Endodermal cell (in vitro differentiated cells): Measurements from ENCODE around the gene NAA10. TPM values are rescaled to one million over a fixed set of nuclear protein-coding genes. Genes with fewer than 3 reads are reported as not detected.

Experiments used
- DNase-seq: peaks from one replicate; pipeline ENCODE4 v3.0.0-alpha.2; 2017
- H3K27ac ChIP-seq: 2 replicates; pipeline ENCODE4 v1.5.1; 2013; ENCODE audit warnings: mild to moderate bottlenecking, low read depth, low read length, moderate library complexity
- H3K27me3 ChIP-seq: 2 replicates; pipeline ENCODE4 v1.6.1; 2013; ENCODE audit warnings: mild to moderate bottlenecking, low read length, moderate library complexity; ENCODE audit not compliant: insufficient read depth, control insufficient read depth, poor library complexity, severe bottlenecking
- H3K36me3 ChIP-seq: 2 replicates; pipeline ENCODE4 v1.7.0; 2013; ENCODE audit warnings: mild to moderate bottlenecking, low read length, moderate library complexity; ENCODE audit not compliant: control insufficient read depth, insufficient read depth
- H3K4me1 ChIP-seq: one replicate; pipeline ENCODE4 v1.7.0; 2013; ENCODE audit warnings: low read length; ENCODE audit not compliant: control insufficient read depth, insufficient read depth
- H3K4me3 ChIP-seq: 2 replicates; pipeline ENCODE4 v1.5.1; 2013; ENCODE audit warnings: mild to moderate bottlenecking, low read length, moderate library complexity
- H3K9ac ChIP-seq: 2 replicates; pipeline ENCODE4 v1.6.1; 2013; ENCODE audit warnings: mild to moderate bottlenecking, low read length, moderate library complexity; ENCODE audit not compliant: poor library complexity, severe bottlenecking; ENCODE audit errors: extremely low read depth
- H3K9me3 ChIP-seq: 2 replicates; pipeline ENCODE4 v1.6.1; 2013; ENCODE audit warnings: mild to moderate bottlenecking, low read length, moderate library complexity; ENCODE audit not compliant: control insufficient read depth
- H3K27ac Mint-ChIP-seq: 2 replicates; pipeline ENCODE4 v1.8.0; 2020; ENCODE audit warnings: mixed read lengths
- H3K27me3 Mint-ChIP-seq: 2 replicates; pipeline ENCODE4 v1.8.0; 2021; ENCODE audit warnings: mild to moderate bottlenecking, mixed read lengths; ENCODE audit not compliant: insufficient read depth
- H3K36me3 Mint-ChIP-seq: 2 replicates; pipeline ENCODE4 v1.8.0; 2020; ENCODE audit warnings: low read depth, mixed read lengths
- H3K4me1 Mint-ChIP-seq: 2 replicates; pipeline ENCODE4 v1.8.0; 2020; ENCODE audit warnings: mixed read lengths
- H3K4me3 Mint-ChIP-seq: 2 replicates; pipeline ENCODE4 v1.8.0; 2020; ENCODE audit warnings: mild to moderate bottlenecking, moderate library complexity, mixed read lengths
- H3K9me3 Mint-ChIP-seq: 2 replicates; pipeline ENCODE4 v1.8.0; 2020; ENCODE audit warnings: mild to moderate bottlenecking, mixed read lengths
- CTCF ChIP-seq: fragments of 200-600 bp; sonication (generic); conservative IDR thresholded peaks from 2 replicates; pipeline ENCODE4 v1.5.0; 2021; ENCODE audit warnings: antibody characterized with exemption, mild to moderate bottlenecking
- WGBS, 2 experiments: methylation state at CpG; one replicate each; pipeline versions ENCODE4 v1.1.5 to v1.1.7; 2013; ENCODE audit warnings: missing lambda C conversion rate in 2 of 2, mixed read lengths in 1 of 2; ENCODE audit not compliant: insufficient coverage in 1 of 2, insufficient read length in 1 of 2; 5-methylcytosine and 5-hydroxymethylcytosine counted together
- total RNA-seq, 2 donors: library from RNA; stranded (reverse); fragmentation: NEBNext Ultra II Directional in 1 of 2; extraction: Animal tissue kit (Norgen Biotek cat#: 25700) in 1 of 2; gene quantifications; 2 replicates in 1 of 2; 3 replicates in 1 of 2; pipeline ENCODE4 v1.2.1, GENCODE V29; 2021

NAA10 gene
- total RNA-seq, 2 donors from 2014 or later, result 91.6 to 99.3 TPM

DNA sequence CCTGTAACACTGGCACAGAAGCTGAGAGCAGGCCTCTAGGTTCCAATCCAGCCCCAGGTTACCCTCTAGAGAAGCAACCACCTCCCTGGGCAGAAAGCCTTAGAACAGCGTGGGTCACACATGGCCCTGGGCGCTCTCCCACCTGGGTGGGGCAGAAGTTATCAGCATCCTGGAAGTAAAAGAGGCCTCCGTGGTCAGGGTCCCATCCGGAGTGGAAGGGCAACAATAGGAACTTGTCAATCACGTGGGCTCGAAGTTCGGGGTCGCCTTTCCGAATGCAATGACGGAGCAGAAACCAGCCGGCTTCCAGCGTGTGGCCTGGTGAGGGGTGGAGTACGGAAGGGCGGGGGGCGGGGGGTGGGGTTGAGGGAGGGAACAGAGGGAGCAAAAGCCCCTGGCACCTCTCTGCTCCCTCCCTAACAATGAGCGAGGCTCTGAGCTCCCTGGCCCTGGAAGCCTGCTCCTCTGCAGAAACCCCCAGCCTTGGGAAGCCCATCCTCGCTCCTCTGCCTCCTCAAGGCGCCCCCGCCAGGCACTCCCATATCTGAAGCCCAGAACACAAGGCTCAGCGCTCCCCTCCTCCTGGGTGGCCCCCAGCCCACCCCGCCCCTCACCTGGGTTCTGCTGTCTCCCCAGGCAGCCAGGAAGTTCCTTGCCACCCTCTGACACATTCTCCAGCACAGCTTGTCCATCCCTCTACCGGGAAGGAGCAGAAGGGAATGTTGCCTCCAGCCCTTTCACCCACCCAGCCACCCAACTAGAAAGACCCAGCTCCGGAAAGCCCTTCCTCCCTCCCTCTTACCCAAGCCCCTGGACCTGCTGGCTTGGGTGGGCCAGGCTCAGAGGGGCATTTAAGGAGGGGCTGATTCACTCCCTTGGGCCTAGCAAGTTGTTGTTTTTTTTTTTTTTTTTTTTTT, 6.8 kb upstream of the NAA10 start:
- no peak for TF ChIP-seq CTCF
- Mint-ChIP-seq H3K4me1 (no peaks in the 10 kb centered on the region), H3K27me3 (peaks cover under 1% of the 10 kb centered on the region), H3K4me3 (no peak overlapping the region), H3K36me3 (peaks cover 3% of the 10 kb centered on the region), H3K27ac (peak overlapping the region; percentile 44), H3K9me3 (peaks cover 44% of the 10 kb centered on the region)
- Histone ChIP-seq H3K4me1 (no peaks in the 10 kb centered on the region), H3K9me3 (no peaks in the 10 kb centered on the region), H3K9ac (no peak overlapping the region), H3K27ac (no peak overlapping the region), H3K4me3 (no peak overlapping the region), H3K27me3 (no peaks in the 10 kb centered on the region), H3K36me3 (no peaks in the 10 kb centered on the region)
- WGBS, 2 experiments, result 54% methylated on average over 16 of the region's 23 CpGs; no CpG with 5 or more reads in 1 of the 2 experiments
- DNase-seq, result no peak

- Histone ChIP-seq H3K4me1 (no peaks in the 10 kb centered on the region), H3K27me3 (no peaks in the 10 kb centered on the region), H3K9me3 (no peaks in the 10 kb centered on the region), H3K9ac (no peak overlapping the region), H3K4me3 (no peak overlapping the region), H3K36me3 (no peaks in the 10 kb centered on the region), H3K27ac (no peak overlapping the region)
- no peak overlapping the region for H3K4me3 Mint-ChIP-seq
- H3K27me3 Mint-ChIP-seq, result peaks cover 1% of the 10 kb centered on the region
- no peaks in the 10 kb centered on the region for H3K4me1 Mint-ChIP-seq
- peaks cover 55% of the 10 kb centered on the region for H3K9me3 Mint-ChIP-seq
- no peak for DNase-seq
- peaks cover 4% of the 10 kb centered on the region for H3K36me3 Mint-ChIP-seq
- WGBS, 2 experiments, result 68% methylated on average over 6 of the region's 7 CpGs; no CpG with 5 or more reads in 1 of the 2 experiments
- no peak overlapping the region for H3K27ac Mint-ChIP-seq
- TF ChIP-seq CTCF, result no peak
Observed at GRCh38 chrX:153939573-153939972, 4.7 kb upstream of the NAA10 start.

- Histone ChIP-seq H3K36me3 (no peaks in the 10 kb centered on the region), H3K4me3 (no peak overlapping the region), H3K9me3 (no peaks in the 10 kb centered on the region), H3K9ac (no peak overlapping the region), H3K4me1 (no peaks in the 10 kb centered on the region), H3K27me3 (no peaks in the 10 kb centered on the region), H3K27ac (no peak overlapping the region)
- WGBS, 2 experiments, result 90 to 100% methylated on average over 2 to 10 of the region's 10 CpGs
- TF ChIP-seq CTCF, result peak; percentile 21
- no peak for DNase-seq
- peaks cover 56% of the 10 kb centered on the region for H3K9me3 Mint-ChIP-seq
- peaks cover 5% of the 10 kb centered on the region for H3K4me1 Mint-ChIP-seq
- H3K27me3 Mint-ChIP-seq, result peaks cover 1% of the 10 kb centered on the region
- no peak overlapping the region for H3K27ac Mint-ChIP-seq
- peaks cover 4% of the 10 kb centered on the region for H3K36me3 Mint-ChIP-seq
- no peak overlapping the region for H3K4me3 Mint-ChIP-seq
Observed at GRCh38 chrX:153938226-153938786, 3.5 kb upstream of the NAA10 start.
